ENCODE measurements around the gene ALAS2.
"Not testable (repeated sequence)": the region's sequence is repeated elsewhere in the genome, so short reads cannot be mapped to it uniquely, and the experiment has no call there.

The ALAS2 gene

GRCh38 chrX:54994099-54994498 lies 36.7 kb downstream of the ALAS2 start, which contains the start of gene PFKFB1:
PFKFB1 (minus strand) TSS chrX:54994188; CDS start chrX:54994007, 181 bp downstream.
- CTCF ChIA-PET, result interaction anchor here (1.4 kb wide), 1 partner anchor 14 kb away, joined by 3 read pairs; no protein-coding TSS in a partner anchor
- DNase-seq (ENCODE audit: extremely low spot score), result no peak
- no peak for TF ChIP-seq CTCF (IDR thresholded peaks at IDR 0.05; ENCODE audit: control extremely low read depth, extremely low read depth, low read depth, missing control alignments)
- POLR2A ChIA-PET, result no interaction called here

- DNase-seq (ENCODE audit: extremely low spot score), result peak; percentile 0
- no peak for TF ChIP-seq CTCF (IDR thresholded peaks at IDR 0.05; ENCODE audit: control extremely low read depth, extremely low read depth, low read depth, missing control alignments)
- ChIA-PET CTCF (interaction anchor here (1.4 kb wide), 1 partner anchor 15 kb away, joined by 3 read pairs; no protein-coding TSS in a partner anchor), POLR2A (no interaction called here)
Measured at GRCh38 chrX:54992911-54993622, 37.7 kb downstream of the ALAS2 start.

- no peak for DNase-seq (ENCODE audit: extremely low spot score)
- CTCF ChIA-PET, result no interaction called here
Measured at GRCh38 chrX:54991706-54992105, 39.1 kb downstream of the ALAS2 start.

GRCh38 chrX:54983306-54983705 lies 47.5 kb downstream of the ALAS2 start:
- CTCF ChIA-PET; DNase-seq (ENCODE audit: extremely low spot score); POLR2A ChIA-PET: not testable (repeated sequence)

More at GRCh38 chrX:54991706-54992105, 39.1 kb downstream of the ALAS2 start:
- no peak for TF ChIP-seq CTCF (IDR thresholded peaks at IDR 0.05; ENCODE audit: control extremely low read depth, extremely low read depth, low read depth, missing control alignments)
- POLR2A ChIA-PET, result no interaction called here

- POLR2A ChIA-PET, result no interaction called here
Measured at GRCh38 chrX:54980334-54980733, 50.4 kb downstream of the ALAS2 start.

GRCh38 chrX:54979432-54979831 lies 51.3 kb downstream of the ALAS2 start:
- CTCF ChIA-PET, result no interaction called here
- POLR2A ChIA-PET, result no interaction called here
- no peak for DNase-seq (ENCODE audit: extremely low spot score)
- no peak for TF ChIP-seq CTCF (IDR thresholded peaks at IDR 0.05; ENCODE audit: control extremely low read depth, extremely low read depth, low read depth, missing control alignments)

More at GRCh38 chrX:54980334-54980733, 50.4 kb downstream of the ALAS2 start:
- CTCF ChIA-PET, result no interaction called here
- no peak for DNase-seq (ENCODE audit: extremely low spot score)
- TF ChIP-seq CTCF (IDR thresholded peaks at IDR 0.05; ENCODE audit: control extremely low read depth, extremely low read depth, low read depth, missing control alignments), result no peak

GRCh38 chrX:54978448-54978847 lies 52.3 kb downstream of the ALAS2 start:
- POLR2A ChIA-PET, result no interaction called here
- no peak for TF ChIP-seq CTCF (IDR thresholded peaks at IDR 0.05; ENCODE audit: control extremely low read depth, extremely low read depth, low read depth, missing control alignments)
- DNase-seq (ENCODE audit: extremely low spot score), result no peak
- CTCF ChIA-PET, result no interaction called here
